ENCODE data around the gene ZBTB20.

DNA sequence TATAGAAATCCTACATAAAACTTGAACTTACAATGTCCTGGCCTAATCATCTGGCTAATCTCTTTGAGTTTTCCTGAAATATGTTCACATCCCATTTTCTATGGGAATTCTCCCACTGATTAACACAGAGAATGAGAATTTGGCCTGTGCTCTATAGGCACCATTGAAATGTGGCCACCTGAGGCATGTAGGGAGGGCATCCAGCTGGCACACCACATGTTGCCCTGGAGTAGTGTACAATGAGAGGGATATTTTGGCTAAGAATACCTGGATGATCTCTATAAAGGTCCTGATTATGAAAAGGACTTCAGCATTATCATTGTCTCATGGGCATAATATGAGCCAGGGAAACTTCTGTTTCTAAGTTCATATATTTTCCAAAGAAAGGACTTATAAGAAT lies 324.0 kb downstream of the ZBTB20 start:
- TF ChIP-seq, protein P1, sequence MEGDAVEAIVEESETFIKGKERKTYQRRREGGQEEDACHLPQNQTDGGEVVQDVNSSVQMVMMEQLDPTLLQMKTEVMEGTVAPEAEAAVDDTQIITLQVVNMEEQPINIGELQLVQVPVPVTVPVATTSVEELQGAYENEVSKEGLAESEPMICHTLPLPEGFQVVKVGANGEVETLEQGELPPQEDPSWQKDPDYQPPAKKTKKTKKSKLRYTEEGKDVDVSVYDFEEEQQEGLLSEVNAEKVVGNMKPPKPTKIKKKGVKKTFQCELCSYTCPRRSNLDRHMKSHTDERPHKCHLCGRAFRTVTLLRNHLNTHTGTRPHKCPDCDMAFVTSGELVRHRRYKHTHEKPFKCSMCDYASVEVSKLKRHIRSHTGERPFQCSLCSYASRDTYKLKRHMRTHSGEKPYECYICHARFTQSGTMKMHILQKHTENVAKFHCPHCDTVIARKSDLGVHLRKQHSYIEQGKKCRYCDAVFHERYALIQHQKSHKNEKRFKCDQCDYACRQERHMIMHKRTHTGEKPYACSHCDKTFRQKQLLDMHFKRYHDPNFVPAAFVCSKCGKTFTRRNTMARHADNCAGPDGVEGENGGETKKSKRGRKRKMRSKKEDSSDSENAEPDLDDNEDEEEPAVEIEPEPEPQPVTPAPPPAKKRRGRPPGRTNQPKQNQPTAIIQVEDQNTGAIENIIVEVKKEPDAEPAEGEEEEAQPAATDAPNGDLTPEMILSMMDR (IDR thresholded peaks at IDR 0.05): no peak
- TF ChIP-seq POLR2A (IDR thresholded peaks at IDR 0.05): no peak

Data from stomach (tissue), 4 donors.